Mesenchymal stem cell (in vitro differentiated cells and primary cell): ENCODE measurements around the gene ARHGEF19.

Experiments used
- DNase-seq: peaks from one replicate; pipeline ENCODE4 v3.0.0-alpha.2; 2013
- H2AFZ ChIP-seq: one replicate; pipeline ENCODE4 v1.6.1; 2013; ENCODE audit warnings: low read depth, mild to moderate bottlenecking, control low read depth, inconsistent platforms, low read length, moderate library complexity
- H2AK5ac ChIP-seq: 2 replicates; pipeline ENCODE4 v1.6.1; 2013; ENCODE audit warnings: low read length, moderate library complexity, mild to moderate bottlenecking, inconsistent platforms; ENCODE audit not compliant: severe bottlenecking
- H2BK120ac ChIP-seq: one replicate; pipeline ENCODE4 v1.6.1; 2013; ENCODE audit warnings: low read depth, mild to moderate bottlenecking, inconsistent platforms, low read length, moderate library complexity
- H2BK12ac ChIP-seq, 2 experiments: one replicate each; pipeline ENCODE4 v1.6.1; 2013; ENCODE audit warnings: inconsistent platforms in 2 of 2, low read length in 2 of 2, mild to moderate bottlenecking in 2 of 2, moderate library complexity in 2 of 2, control low read depth in 1 of 2
- H2BK15ac ChIP-seq: one replicate; pipeline ENCODE4 v1.6.1; 2013; ENCODE audit warnings: mild to moderate bottlenecking, low read depth, inconsistent platforms; ENCODE audit not compliant: poor library complexity, severe bottlenecking
- H2BK5ac ChIP-seq: 2 replicates; pipeline ENCODE4 v1.6.1; 2013; ENCODE audit warnings: low read depth, mild to moderate bottlenecking, low read length, control low read depth, inconsistent platforms; ENCODE audit not compliant: poor library complexity, severe bottlenecking
- H3K14ac ChIP-seq, 2 experiments: one replicate each; pipeline ENCODE4 v1.6.1; 2013; ENCODE audit warnings: inconsistent platforms in 2 of 2, low read length in 2 of 2, control low read depth in 1 of 2, mild to moderate bottlenecking in 1 of 2, moderate library complexity in 1 of 2
- H3K18ac ChIP-seq, 2 experiments: one replicate each; pipeline ENCODE4 v1.6.1; 2013; ENCODE audit warnings: inconsistent platforms in 2 of 2, low read length in 2 of 2, control low read depth in 1 of 2, low read depth in 1 of 2, mild to moderate bottlenecking in 1 of 2
- H3K23ac ChIP-seq, 2 experiments: one replicate each; pipeline ENCODE4 v1.6.1; 2013; ENCODE audit warnings: inconsistent platforms in 2 of 2, low read length in 2 of 2, mild to moderate bottlenecking in 2 of 2, moderate library complexity in 2 of 2, control low read depth in 1 of 2
- H3K27ac ChIP-seq: 2 replicates; pipeline ENCODE4 v1.5.1; 2013; ENCODE audit warnings: mild to moderate bottlenecking, moderate library complexity, low read length, control low read depth, inconsistent platforms; ENCODE audit not compliant: poor library complexity, severe bottlenecking
- H3K27me3 ChIP-seq, 2 experiments: 2 replicates each; pipeline versions ENCODE4 v1.6.1 to v1.7.0; 2013; ENCODE audit warnings: low read length in 2 of 2, mild to moderate bottlenecking in 2 of 2, moderate library complexity in 2 of 2, control low read depth in 1 of 2, inconsistent platforms in 1 of 2; ENCODE audit not compliant: control insufficient read depth in 1 of 2, insufficient read depth in 1 of 2
- H3K36me3 ChIP-seq, 2 experiments: 2 replicates each; pipeline versions ENCODE4 v1.6.1 to v1.7.0; 2013; ENCODE audit warnings: low read length in 2 of 2, control low read depth in 1 of 2, inconsistent platforms in 1 of 2, low read depth in 1 of 2, mild to moderate bottlenecking in 1 of 2; ENCODE audit not compliant: insufficient read depth in 2 of 2, control insufficient read depth in 1 of 2
- H3K4ac ChIP-seq, 2 experiments: one replicate each; pipeline ENCODE4 v1.6.1; 2013; ENCODE audit warnings: inconsistent platforms in 2 of 2, low read length in 2 of 2, mild to moderate bottlenecking in 2 of 2, moderate library complexity in 2 of 2, control low read depth in 1 of 2, low read depth in 1 of 2
- H3K4me1 ChIP-seq: 2 replicates; pipeline ENCODE4 v1.6.1; 2013; ENCODE audit warnings: low read depth, low read length, control low read depth; ENCODE audit not compliant: control insufficient read depth, insufficient read depth
- H3K4me2 ChIP-seq: 2 replicates; pipeline ENCODE4 v1.6.1; 2013; ENCODE audit warnings: low read length, mild to moderate bottlenecking, inconsistent platforms; ENCODE audit not compliant: poor library complexity, severe bottlenecking
- H3K4me3 ChIP-seq, 2 experiments: 2 replicates each; pipeline versions ENCODE4 v1.5.1 to v1.7.0; 2013; ENCODE audit warnings: low read length in 2 of 2, mild to moderate bottlenecking in 2 of 2, control low read depth in 1 of 2, low read depth in 1 of 2; ENCODE audit not compliant: insufficient read depth in 1 of 2
- H3K79me1 ChIP-seq: replicated peaks from 2 replicates; pipeline ENCODE4 v1.6.1; 2013; ENCODE audit warnings: mild to moderate bottlenecking, control low read depth, low read length, inconsistent platforms; ENCODE audit not compliant: poor library complexity, severe bottlenecking
- H3K9ac ChIP-seq: 2 replicates; pipeline ENCODE4 v1.7.0; 2013; ENCODE audit warnings: mild to moderate bottlenecking, low read length, moderate library complexity
- H3K9me3 ChIP-seq: 2 replicates; pipeline ENCODE4 v1.7.0; 2013; ENCODE audit warnings: mild to moderate bottlenecking, low read length; ENCODE audit not compliant: control insufficient read depth
- H4K8ac ChIP-seq: one replicate; pipeline ENCODE4 v1.6.1; 2013; ENCODE audit warnings: inconsistent platforms, mild to moderate bottlenecking, low read length, moderate library complexity
- H4K91ac ChIP-seq: one replicate; pipeline ENCODE4 v1.6.1; 2013; ENCODE audit warnings: mild to moderate bottlenecking, low read length, inconsistent platforms
- WGBS: methylation state at CpG from one replicate; pipeline ENCODE4 v1.1.7; 2013; ENCODE audit warnings: mixed read lengths; 5-methylcytosine and 5-hydroxymethylcytosine counted together

The ARHGEF19 gene

GRCh38 chr1:16203550-16203949 lies 8.9 kb downstream of the ARHGEF19 start:
- Histone ChIP-seq H4K8ac (no peak overlapping the region), H2BK12ac (no peak overlapping the region), H3K9me3 (no peaks in the 10 kb centered on the region), H2BK5ac (no peak overlapping the region), H3K27ac (no peak overlapping the region), H3K18ac (no peak overlapping the region), H2AK5ac (no peak overlapping the region), H3K79me1 (peaks cover 5% of the 10 kb centered on the region), H3K4me3 (no peak overlapping the region), H3K4ac (no peak overlapping the region), H3K27me3 (no peaks in the 10 kb centered on the region), H3K4me1 (peaks cover 17% of the 10 kb centered on the region), H3K36me3 (peaks cover 0 to 31% of the 10 kb centered on the region in 2 experiments), H3K4me2 (no peak overlapping the region), H2BK15ac (no peak overlapping the region), H2BK120ac (no peak overlapping the region), H3K14ac (no peak overlapping the region), H3K23ac (no peak overlapping the region), H3K9ac (no peak overlapping the region), H4K91ac (no peak overlapping the region), H2AFZ (no peak overlapping the region)
- no peak for DNase-seq
- WGBS = 76% methylated on average over 2 of the region's 3 CpGs

- Histone ChIP-seq H2BK120ac (no peak overlapping the region), H2BK15ac (no peak overlapping the region), H3K4me1 (peaks cover 11% of the 10 kb centered on the region), H3K23ac (no peak overlapping the region), H3K36me3 (peaks cover 0 to 36% of the 10 kb centered on the region in 2 experiments), H2AK5ac (no peak overlapping the region), H3K4me2 (no peak overlapping the region), H3K14ac (no peak overlapping the region), H3K9me3 (no peaks in the 10 kb centered on the region), H2BK5ac (no peak overlapping the region), H3K27me3 (no peaks in the 10 kb centered on the region), H2AFZ (no peak overlapping the region), H3K4me3 (no peak overlapping the region), H4K8ac (no peak overlapping the region), H3K79me1 (peaks cover 5% of the 10 kb centered on the region), H3K18ac (no peak overlapping the region), H4K91ac (no peak overlapping the region), H3K27ac (no peak overlapping the region), H3K4ac (no peak overlapping the region), H3K9ac (no peak overlapping the region), H2BK12ac (no peak overlapping the region)
- DNase-seq = no peak
- WGBS = 93% methylated on average over 24 of the region's 24 CpGs
Measured at GRCh38 chr1:16202281-16203210, 9.9 kb downstream of the ARHGEF19 start.

- WGBS = 92% methylated on average over 4 of the region's 4 CpGs
- Histone ChIP-seq H3K4me1 (no peaks in the 10 kb centered on the region), H3K9ac (no peak overlapping the region), H3K27ac (no peak overlapping the region), H4K8ac (no peak overlapping the region), H4K91ac (no peak overlapping the region), H3K14ac (no peak overlapping the region), H3K79me1 (peaks cover under 1% of the 10 kb centered on the region), H3K4ac (no peak overlapping the region), H3K9me3 (no peaks in the 10 kb centered on the region), H3K4me3 (no peak overlapping the region), H3K4me2 (no peak overlapping the region), H2AK5ac (no peak overlapping the region), H2AFZ (no peak overlapping the region), H3K27me3 (peaks cover 0 to 2% of the 10 kb centered on the region in 2 experiments), H3K18ac (no peak overlapping the region), H2BK12ac (no peak overlapping the region), H3K23ac (no peak overlapping the region), H2BK5ac (no peak overlapping the region), H2BK120ac (no peak overlapping the region), H2BK15ac (no peak overlapping the region), H3K36me3 (peaks cover 0 to 33% of the 10 kb centered on the region in 2 experiments)
- no peak for DNase-seq
Measured at GRCh38 chr1:16199700-16200099, 12.8 kb downstream of the ARHGEF19 start.

- Histone ChIP-seq H3K4me1 (no peaks in the 10 kb centered on the region), H2BK5ac (no peak overlapping the region), H3K4me2 (no peak overlapping the region), H3K23ac (no peak overlapping the region), H3K4me3 (no peak overlapping the region), H2BK12ac (no peak overlapping the region), H3K9ac (no peak overlapping the region), H3K18ac (no peak overlapping the region), H3K79me1 (no peaks in the 10 kb centered on the region), H3K4ac (no peak overlapping the region), H3K9me3 (no peaks in the 10 kb centered on the region), H4K91ac (no peak overlapping the region), H2AFZ (no peak overlapping the region), H2BK120ac (no peak overlapping the region), H3K14ac (no peak overlapping the region), H3K27ac (no peak overlapping the region), H2BK15ac (no peak overlapping the region), H4K8ac (peak overlapping the region; percentile 7), H2AK5ac (no peak overlapping the region), H3K27me3 (peaks cover 0 to 2% of the 10 kb centered on the region in 2 experiments), H3K36me3 (peaks cover 0 to 28% of the 10 kb centered on the region in 2 experiments)
- WGBS = 75% methylated on average over 1 of the region's 1 CpG
- no peak for DNase-seq
Measured at GRCh38 chr1:16199157-16199501, 13.3 kb downstream of the ARHGEF19 start.
